IMR-90 (cell line): ENCODE measurements around the gene CERT1. TPM values are rescaled to one million over a fixed set of nuclear protein-coding genes. Genes with fewer than 3 reads are reported as not detected.

Experiments
- ATAC-seq: fragments of 200-7000 bp; cut with Tn5 transposase; 2 replicates; pipeline ENCODE4 v1.9.1; 2020; ENCODE audit warnings: low read depth, mild to moderate bottlenecking, moderate library complexity
- BruUV-seq: library from RNA; stranded (reverse); fragments of 400-500 nt; replicated peaks from 2 replicates; lab custom pipeline; 2021; lab: Mats Ljungman, UMichigan
- CTCF ChIA-PET: fragments of 300-600 bp; formaldehyde crosslinking; extraction: SDS; loops from one replicate; lab custom pipeline; 2021; ENCODE audit warnings: antibody characterized with exemption; lab: Yijun Ruan, JAX
- POLR2A ChIA-PET: fragments of 300-600 bp; sonication (Branson Sonifier 250); formaldehyde crosslinking; loops from one replicate; lab custom pipeline; 2022; ENCODE audit warnings: antibody characterized with exemption; ENCODE audit not compliant: unreplicated experiment; lab: Charles Lee
- DNase-seq: peaks from one replicate; pipeline ENCODE4 v3.0.0; 2013
- H2AFZ ChIP-seq: replicated peaks from 2 replicates; pipeline ENCODE3; 2013; ENCODE audit warnings: low read length, mild to moderate bottlenecking; ENCODE audit not compliant: poor library complexity
- H2AK5ac ChIP-seq: 2 replicates; pipeline ENCODE4 v1.6.1; 2013; ENCODE audit warnings: low read depth, low read length, inconsistent platforms
- H2AK9ac ChIP-seq: replicated peaks from 2 replicates; pipeline ENCODE3; 2013; ENCODE audit warnings: mild to moderate bottlenecking, low read depth, low read length, moderate library complexity; ENCODE audit not compliant: poor library complexity
- H2BK120ac ChIP-seq: 2 replicates; pipeline ENCODE4 v1.6.1; 2013; ENCODE audit warnings: low read depth, low read length, inconsistent platforms
- H2BK15ac ChIP-seq: 3 replicates; pipeline ENCODE4 v1.6.1; 2013; ENCODE audit warnings: low read depth, low read length, inconsistent platforms
- H2BK20ac ChIP-seq: 2 replicates; pipeline ENCODE4 v1.6.1; 2013; ENCODE audit warnings: low read depth, mild to moderate bottlenecking, inconsistent platforms, low read length, moderate library complexity
- H2BK5ac ChIP-seq: 2 replicates; pipeline ENCODE4 v1.6.1; 2013; ENCODE audit warnings: mild to moderate bottlenecking, low read depth, low read length, inconsistent platforms; ENCODE audit not compliant: poor library complexity, severe bottlenecking
- H3K14ac ChIP-seq: replicated peaks from 2 replicates; pipeline ENCODE4 v1.6.1; 2013; ENCODE audit warnings: low read depth, low read length, inconsistent platforms
- H3K18ac ChIP-seq: 2 replicates; pipeline ENCODE4 v1.6.1; 2013; ENCODE audit warnings: low read depth, low read length, control low read depth
- H3K23ac ChIP-seq: 2 replicates; pipeline ENCODE4 v1.6.1; 2013; ENCODE audit warnings: low read depth, low read length, inconsistent platforms
- H3K27ac ChIP-seq: 2 replicates; pipeline ENCODE4 v1.5.1; 2013; ENCODE audit warnings: mild to moderate bottlenecking, control low read depth, low read length; ENCODE audit not compliant: insufficient read depth
- H3K27me3 ChIP-seq: 2 replicates; pipeline ENCODE4 v1.6.1; 2013; ENCODE audit warnings: low read length; ENCODE audit not compliant: control insufficient read depth, insufficient read depth
- H3K36me3 ChIP-seq: 2 replicates; pipeline ENCODE4 v1.6.1; 2013; ENCODE audit warnings: low read length, mixed read lengths; ENCODE audit not compliant: control insufficient read depth, insufficient read depth
- H3K4ac ChIP-seq: 2 replicates; pipeline ENCODE4 v1.6.1; 2013; ENCODE audit warnings: low read depth, low read length, inconsistent platforms
- H3K4me1 ChIP-seq: 2 replicates; pipeline ENCODE4 v1.6.1; 2013; ENCODE audit warnings: low read length, mixed read lengths; ENCODE audit not compliant: control insufficient read depth, insufficient read depth
- H3K4me2 ChIP-seq: 2 replicates; pipeline ENCODE4 v1.6.1; 2013; ENCODE audit warnings: low read depth, mild to moderate bottlenecking, control low read depth, low read length, moderate library complexity
- H3K4me3 ChIP-seq: 2 replicates; pipeline ENCODE4 v1.5.1; 2013; ENCODE audit warnings: low read depth, mild to moderate bottlenecking, control low read depth, low read length, moderate library complexity; ENCODE audit not compliant: insufficient read depth
- H3K56ac ChIP-seq: 2 replicates; pipeline ENCODE4 v1.6.1; 2013; ENCODE audit warnings: low read length, inconsistent platforms; ENCODE audit not compliant: insufficient read depth; ENCODE audit errors: extremely low read depth
- H3K79me1 ChIP-seq, 2 experiments: 2 replicates each; pipeline ENCODE4 v1.6.1; 2013; ENCODE audit warnings: low read length in 2 of 2, inconsistent platforms in 1 of 2, low read depth in 1 of 2
- H3K9ac ChIP-seq: 2 replicates; pipeline ENCODE4 v1.6.1; 2013; ENCODE audit warnings: low read depth, low read length, control low read depth
- H3K9me1 ChIP-seq: 2 replicates; pipeline ENCODE4 v1.6.1; 2013; ENCODE audit warnings: low read length, inconsistent platforms; ENCODE audit not compliant: insufficient read depth
- H3K9me3 ChIP-seq: 2 replicates; pipeline ENCODE4 v1.6.1; 2013; ENCODE audit warnings: low read length; ENCODE audit not compliant: control insufficient read depth, insufficient read depth
- H4K20me1 ChIP-seq: 2 replicates; pipeline ENCODE4 v1.6.1; 2013; ENCODE audit warnings: low read length, inconsistent platforms; ENCODE audit not compliant: insufficient read depth
- H4K5ac ChIP-seq: 2 replicates; pipeline ENCODE4 v1.6.1; 2013; ENCODE audit warnings: mild to moderate bottlenecking, low read depth, low read length, control low read depth
- H4K8ac ChIP-seq, 2 experiments: 2 replicates each; pipeline ENCODE4 v1.6.1; 2013; ENCODE audit warnings: low read depth in 2 of 2, low read length in 2 of 2, control low read depth in 1 of 2, inconsistent platforms in 1 of 2
- H4K91ac ChIP-seq: 2 replicates; pipeline ENCODE4 v1.6.1; 2013; ENCODE audit warnings: low read depth, low read length, inconsistent platforms; ENCODE audit not compliant: insufficient read depth
- BHLHE40 ChIP-seq: fragments of 150-350 bp; IDR thresholded peaks from 2 replicates; pipeline ENCODE4 v1.6.1; 2016; ENCODE audit warnings: mild to moderate bottlenecking, low read depth, low read length
- CEBPB ChIP-seq: IDR thresholded peaks from 2 replicates; pipeline ENCODE4 v1.6.1; 2012; ENCODE audit warnings: low read depth, low read length, improper control_type of control experiment
- CHD1 ChIP-seq: IDR thresholded peaks from 2 replicates; pipeline ENCODE4 v1.6.1; 2012; ENCODE audit warnings: low read depth, low read length, improper control_type of control experiment
- FOS ChIP-seq: fragments of 150-350 bp; IDR thresholded peaks from 2 replicates; pipeline ENCODE4 v1.6.1; 2016; ENCODE audit warnings: low read depth, low read length
- MAFK ChIP-seq: IDR thresholded peaks from 2 replicates; pipeline ENCODE4 v1.6.1; 2012; ENCODE audit warnings: low read depth, low read length, improper control_type of control experiment
- MAZ ChIP-seq: IDR thresholded peaks from 2 replicates; pipeline ENCODE4 v1.6.1; 2012; ENCODE audit warnings: low read depth, mild to moderate bottlenecking, low read length, improper control_type of control experiment, moderate library complexity, borderline replicate concordance
- MXI1 ChIP-seq: IDR thresholded peaks from 2 replicates; pipeline ENCODE4 v1.6.1; 2012; ENCODE audit warnings: low read depth, mild to moderate bottlenecking, low read length, moderate library complexity, borderline replicate concordance
- NFE2L2 ChIP-seq: fragments of 150-350 bp; IDR thresholded peaks from 2 replicates; pipeline ENCODE4 v1.6.1; 2016; ENCODE audit warnings: low read depth, mild to moderate bottlenecking, low read length
- POLR2A ChIP-seq: IDR thresholded peaks from 2 replicates; pipeline ENCODE4 v1.6.1; 2012; ENCODE audit warnings: mild to moderate bottlenecking, low read depth, low read length
- RAD21 ChIP-seq: IDR thresholded peaks from 2 replicates; pipeline ENCODE4 v1.6.1; 2012; ENCODE audit warnings: low read length, improper control_type of control experiment
- RCOR1 ChIP-seq: IDR thresholded peaks from 2 replicates; pipeline ENCODE4 v1.6.1; 2012; ENCODE audit warnings: mild to moderate bottlenecking, low read length, improper control_type of control experiment; ENCODE audit not compliant: insufficient replicate concordance
- RFX5 ChIP-seq: IDR thresholded peaks from 2 replicates; pipeline ENCODE4 v1.8.0; 2012; ENCODE audit warnings: low read depth, mild to moderate bottlenecking, low read length, moderate library complexity
- SMC3 ChIP-seq: fragments of 150-350 bp; IDR thresholded peaks from 2 replicates; pipeline ENCODE4 v1.6.1; 2016; ENCODE audit warnings: low read depth, mild to moderate bottlenecking, antibody characterized with exemption, low read length, moderate library complexity
- USF2 ChIP-seq: fragments of 150-350 bp; IDR thresholded peaks from 2 replicates; pipeline ENCODE4 v1.6.1; 2017; ENCODE audit warnings: mild to moderate bottlenecking, antibody characterized with exemption, low read length, low read depth
- WGBS, 2 experiments: methylation state at CpG; one replicate each; pipeline versions ENCODE4 v1.1.5 to v1.1.7; 2013; ENCODE audit warnings: missing lambda C conversion rate in 2 of 2; ENCODE audit not compliant: insufficient read length in 1 of 2; ENCODE audit errors: extremely low coverage in 2 of 2; 5-methylcytosine and 5-hydroxymethylcytosine counted together
- dilution Hi-C: fragments of 300-500 bp; cut with HindIII; formaldehyde crosslinking; loops from one replicate; pipeline ENCODE4 v1.14.3; 2018; ENCODE audit warnings: low sequenced_read_pairs; ENCODE audit not compliant: unreplicated experiment
- in situ Hi-C: fragments of 300-500 bp; cut with MboI; formaldehyde crosslinking; loops from 3 replicates; pipeline ENCODE4 v1.14.3; 2019; ENCODE audit warnings: low sequenced_read_pairs, inconsistent platforms, mixed read lengths
- intact Hi-C: fragments of 100-400 bp; cut with micrococcal nuclease; formaldehyde crosslinking; loops from 2 replicates; pipeline ENCODE4 v1.10.0; 2022
- polyA plus RNA-seq, 3 experiments: library from polyadenylated mRNA; depleted of rRNA; stranded (reverse); fragments of >200 nt; gene quantifications; 2 replicates each; pipeline ENCODE4 v1.2.3, GENCODE V29; 2012; ENCODE audit warnings: low replicate concordance in 1 of 3
- total RNA-seq: library from RNA; depleted of rRNA; stranded (reverse); fragments of >200 nt; gene quantifications from 2 replicates; pipeline ENCODE4 v1.2.3, GENCODE V29; 2012
- TF ChIP-seq, protein P1 (sequence below): conservative IDR thresholded peaks from 2 replicates; pipeline ENCODE4 v1.5.1; 2012; ENCODE audit warnings: mild to moderate bottlenecking, low read depth, low read length, improper control_type of control experiment

Gene CERT1
- total and polyA plus RNA-seq, 2 of the 4 experiments (the other 2 are of a cell fraction), result 7.2 TPM

DNA sequence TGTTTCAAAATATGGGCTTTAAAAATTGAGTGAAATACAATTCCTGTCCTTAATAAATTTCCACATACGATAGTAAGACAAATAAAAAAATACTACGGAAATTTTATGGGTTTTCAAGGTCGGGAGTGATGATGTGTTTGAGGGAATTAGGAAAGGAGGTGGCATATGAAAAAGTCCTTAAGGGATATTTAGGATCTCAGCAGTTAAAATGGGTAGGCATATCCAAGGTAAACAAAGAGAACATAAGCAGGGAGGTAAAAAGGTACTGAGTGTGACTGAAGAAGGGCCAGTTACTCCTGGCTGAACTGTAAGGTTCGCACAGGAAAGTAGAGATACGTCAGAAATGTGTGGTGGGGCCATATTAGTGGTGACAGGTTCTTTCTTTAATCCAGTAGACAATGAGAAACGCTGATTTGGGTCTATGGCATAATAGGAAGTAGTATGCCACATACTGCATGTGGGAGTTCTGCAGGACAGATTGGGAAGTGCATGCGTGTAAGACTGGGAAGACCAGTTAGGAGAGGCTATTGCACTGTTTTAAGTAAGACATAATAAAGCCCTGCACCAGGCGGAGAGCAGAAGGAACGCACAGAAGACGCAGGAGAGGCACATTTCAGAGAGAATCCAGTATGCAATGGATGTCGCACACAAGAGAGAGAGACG, 175.3 kb downstream of the CERT1 start:
- dilution Hi-C loops (no loop called here), in situ Hi-C loops (no loop called here), intact Hi-C loops (loop anchor here (1.0 to 10.0 kb wide), 6 partner anchors 100 to 651 kb away; partner anchors contain the start of genes ANKRD31 and HEXB)
- WGBS, 2 experiments, result 0 to 100% methylated on average over 1 to 9 of the region's 12 CpGs
- peak overlapping the region; percentile 67; the same call in 1 of the 2 replicates for H4K5ac ChIP-seq
- peak; percentile 56 for ATAC-seq
- peak overlapping the region; percentile 69 for H2BK120ac ChIP-seq
- no peak overlapping the region for H2AK5ac ChIP-seq
- no TSS peak for BruUV-seq
- peak overlapping the region; percentile 18; the same call in 1 of the 3 replicates for H2BK15ac ChIP-seq
- no peak overlapping the region for H2BK20ac ChIP-seq
- no peak overlapping the region for H3K18ac ChIP-seq
- peak overlapping the region; percentile 87 for H3K4ac ChIP-seq
- no peak overlapping the region for H4K91ac ChIP-seq
- POLR2A ChIA-PET, result no interaction called here
- peak overlapping the region; percentile 48; the same call in 1 of the 2 replicates for H3K56ac ChIP-seq
- peak overlapping the region; percentile 7 to 79; a peak in 3 of 4 replicates for H4K8ac ChIP-seq
- H3K27me3 ChIP-seq, result no peaks in the 10 kb centered on the region
- H4K20me1 ChIP-seq, result peaks cover 18% of the 10 kb centered on the region; the same call in 1 of the 2 replicates
- H3K14ac ChIP-seq, result peak overlapping the region; percentile 78
- H3K36me3 ChIP-seq, result no peaks in the 10 kb centered on the region
- peak overlapping the region; percentile 67 for H3K4me2 ChIP-seq
- H2BK5ac ChIP-seq, result no peak overlapping the region
- peaks cover 0 to 22% of the 10 kb centered on the region in 2 experiments; a peak in 2 of 4 replicates for H3K79me1 ChIP-seq
- H3K4me1 ChIP-seq, result no peaks in the 10 kb centered on the region; the same call in 1 of the 2 replicates
- H3K9ac ChIP-seq, result peak overlapping the region; percentile 54; the same call in 1 of the 2 replicates
- H2AFZ ChIP-seq, result peak overlapping the region; percentile 97
- peak overlapping the region; percentile 71; the same call in 1 of the 2 replicates for H3K23ac ChIP-seq
- CTCF ChIA-PET, result interaction anchor here (0.7 to 1.9 kb wide), 3 partner anchors 99 to 288 kb away, joined by 3 to 11 read pairs (median 4); partner anchors contain the start of gene ANKRD31
- peak overlapping the region; percentile 29; the same call in 1 of the 2 replicates for H3K27ac ChIP-seq
- peak overlapping the region; percentile 88 for H2AK9ac ChIP-seq
- peak overlapping the region; percentile 66 for H3K4me3 ChIP-seq
- no peaks in the 10 kb centered on the region for H3K9me1 ChIP-seq
- DNase-seq, result peak; percentile 88
- H3K9me3 ChIP-seq, result no peaks in the 10 kb centered on the region
- TF ChIP-seq, protein P1, sequence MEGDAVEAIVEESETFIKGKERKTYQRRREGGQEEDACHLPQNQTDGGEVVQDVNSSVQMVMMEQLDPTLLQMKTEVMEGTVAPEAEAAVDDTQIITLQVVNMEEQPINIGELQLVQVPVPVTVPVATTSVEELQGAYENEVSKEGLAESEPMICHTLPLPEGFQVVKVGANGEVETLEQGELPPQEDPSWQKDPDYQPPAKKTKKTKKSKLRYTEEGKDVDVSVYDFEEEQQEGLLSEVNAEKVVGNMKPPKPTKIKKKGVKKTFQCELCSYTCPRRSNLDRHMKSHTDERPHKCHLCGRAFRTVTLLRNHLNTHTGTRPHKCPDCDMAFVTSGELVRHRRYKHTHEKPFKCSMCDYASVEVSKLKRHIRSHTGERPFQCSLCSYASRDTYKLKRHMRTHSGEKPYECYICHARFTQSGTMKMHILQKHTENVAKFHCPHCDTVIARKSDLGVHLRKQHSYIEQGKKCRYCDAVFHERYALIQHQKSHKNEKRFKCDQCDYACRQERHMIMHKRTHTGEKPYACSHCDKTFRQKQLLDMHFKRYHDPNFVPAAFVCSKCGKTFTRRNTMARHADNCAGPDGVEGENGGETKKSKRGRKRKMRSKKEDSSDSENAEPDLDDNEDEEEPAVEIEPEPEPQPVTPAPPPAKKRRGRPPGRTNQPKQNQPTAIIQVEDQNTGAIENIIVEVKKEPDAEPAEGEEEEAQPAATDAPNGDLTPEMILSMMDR, result peak; percentile 40
- TF ChIP-seq NFE2L2 (no peak), SMC3 (no peak), MXI1 (no peak), BHLHE40 (no peak), MAFK (no peak), FOS (no peak), MAZ (no peak), RAD21 (peak; percentile 39), USF2 (no peak), RCOR1 (no peak), RFX5 (no peak), CHD1 (no peak), CEBPB (peak; percentile 43; the same call in 1 of the 2 replicates), POLR2A (no peak)
